GM19025 (cell line): ENCODE results near the gene DET1.
"Not testable (repeated sequence)": the region's sequence is repeated elsewhere in the genome, so short reads cannot be mapped to it uniquely, and the experiment has no call there.

Experiments
- ATAC-seq: cut with Tn5 transposase; IDR thresholded peaks from one replicate; pipeline ENCODE4 v1.9.1; 2021; ENCODE audit warnings: mild to moderate bottlenecking, low read depth, moderate library complexity; ENCODE audit not compliant: unreplicated experiment

The DET1 gene

GRCh38 chr15:88541709-88542341 is 4.7 kb downstream of the DET1 start:
- ATAC-seq = no peak

GRCh38 chr15:88541111-88541510 is 5.4 kb downstream of the DET1 start:
- not testable (repeated sequence) for ATAC-seq

DNA sequence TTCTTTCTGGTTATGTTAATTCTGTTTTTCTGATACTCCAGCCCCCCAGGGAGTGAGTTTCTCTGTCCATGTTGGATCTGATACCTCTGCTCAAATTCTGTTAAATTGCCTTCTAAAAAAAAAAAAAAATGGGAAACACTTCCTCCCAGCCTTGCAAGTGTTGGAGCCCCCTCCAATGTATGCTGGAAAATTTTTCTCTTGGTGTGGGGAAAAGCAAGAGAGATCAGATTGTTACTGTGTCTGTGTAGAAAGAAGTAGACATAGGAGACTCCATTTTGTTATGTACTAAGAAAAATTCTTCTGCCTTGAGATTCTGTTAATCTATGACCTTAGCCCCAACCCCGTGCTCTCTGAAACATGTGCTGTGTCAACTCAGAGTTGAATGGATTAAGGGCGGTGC is 6.1 kb downstream of the DET1 start:
- ATAC-seq = not testable (repeated sequence)

DNA sequence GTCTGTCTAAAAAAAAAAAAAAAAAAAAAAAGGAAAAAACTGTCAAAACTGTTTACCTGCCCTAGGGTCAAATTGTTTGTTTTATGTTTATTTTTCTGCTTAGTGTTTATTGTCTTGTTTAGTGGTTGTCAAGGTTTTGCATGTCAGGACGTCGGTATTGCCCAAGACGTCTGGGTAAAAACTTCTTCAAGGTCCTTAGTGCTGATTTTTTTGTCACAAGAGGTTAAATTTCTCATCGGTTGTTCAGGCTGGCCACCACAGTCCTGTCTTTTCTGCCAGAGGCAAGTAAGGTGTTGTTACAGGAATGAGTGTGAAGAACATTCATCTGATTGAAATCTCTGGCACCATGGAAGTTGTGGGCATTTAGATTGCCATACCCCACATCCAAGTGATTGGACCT is 7.0 kb downstream of the DET1 start:
- no peak for ATAC-seq

- ATAC-seq = no peak
These were observed 7.5 kb downstream of the DET1 start for GRCh38 chr15:88538972-88539371.

DNA sequence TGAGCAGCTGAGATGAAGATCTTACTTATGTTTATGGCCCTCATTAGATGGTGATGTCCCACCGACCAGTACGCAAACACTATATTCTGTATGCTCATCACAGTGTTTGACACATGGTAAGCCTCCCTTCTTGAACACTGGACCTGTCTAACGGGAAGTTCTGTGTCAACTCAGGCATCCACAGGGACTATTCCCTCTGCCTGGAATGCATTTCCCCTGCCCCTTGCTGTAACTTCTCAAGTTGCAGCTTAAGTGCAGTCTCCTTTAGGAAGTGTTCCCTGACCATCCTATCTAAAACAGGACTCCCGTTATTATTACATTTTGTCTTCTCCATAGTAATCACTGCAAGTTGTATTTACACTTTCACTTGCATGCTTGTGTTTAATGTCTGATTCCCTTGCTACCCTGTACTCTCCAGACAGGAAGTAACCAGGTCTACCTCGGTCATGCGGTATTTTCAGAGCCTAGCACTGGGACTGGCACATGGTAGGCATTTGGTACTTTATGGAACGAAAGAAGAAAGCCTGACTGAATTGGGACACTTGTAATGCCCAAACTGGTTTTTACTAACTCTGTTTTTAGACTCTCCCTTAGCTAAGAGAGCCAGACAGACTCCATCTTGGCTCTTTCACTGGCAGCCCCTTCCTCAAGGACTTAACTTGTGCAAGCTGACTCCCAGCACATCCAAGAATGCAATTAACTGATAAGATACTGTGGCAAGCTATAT is 8.7 kb downstream of the DET1 start:
- ATAC-seq = no peak

DNA sequence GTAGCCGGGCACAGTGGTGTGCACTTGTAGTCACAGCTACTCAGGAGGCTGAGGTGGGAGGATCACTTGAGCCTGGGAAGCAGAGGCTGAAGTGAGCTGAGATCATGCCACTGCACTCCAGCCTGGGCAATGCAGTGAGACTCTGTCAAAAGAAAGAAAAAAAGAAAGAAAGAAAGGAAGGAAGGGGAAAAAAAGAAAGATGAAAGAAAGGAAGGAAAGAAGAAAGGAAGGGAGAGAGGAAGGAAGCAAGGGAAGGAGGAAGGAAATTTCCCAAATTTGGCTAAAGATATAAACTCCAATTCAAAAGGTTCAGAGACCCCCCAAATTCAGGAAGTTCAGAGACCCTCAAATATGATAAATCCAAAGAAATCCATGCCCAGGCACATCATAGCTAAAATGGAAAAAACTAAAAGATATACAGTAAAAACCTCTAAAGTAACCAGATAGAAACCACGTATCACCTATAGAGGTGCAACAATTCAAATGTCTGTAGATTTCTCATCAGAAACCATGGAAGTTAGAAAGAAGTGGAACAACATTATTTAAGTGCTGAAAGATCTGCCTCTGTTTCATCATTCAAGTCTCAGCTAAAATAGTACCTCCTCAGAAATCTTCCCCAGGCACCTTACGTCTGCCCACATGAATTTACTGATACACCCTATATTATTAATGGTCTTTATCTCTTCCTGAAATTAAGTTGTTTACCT is 10.7 kb downstream of the DET1 start:
- ATAC-seq = no peak

DNA sequence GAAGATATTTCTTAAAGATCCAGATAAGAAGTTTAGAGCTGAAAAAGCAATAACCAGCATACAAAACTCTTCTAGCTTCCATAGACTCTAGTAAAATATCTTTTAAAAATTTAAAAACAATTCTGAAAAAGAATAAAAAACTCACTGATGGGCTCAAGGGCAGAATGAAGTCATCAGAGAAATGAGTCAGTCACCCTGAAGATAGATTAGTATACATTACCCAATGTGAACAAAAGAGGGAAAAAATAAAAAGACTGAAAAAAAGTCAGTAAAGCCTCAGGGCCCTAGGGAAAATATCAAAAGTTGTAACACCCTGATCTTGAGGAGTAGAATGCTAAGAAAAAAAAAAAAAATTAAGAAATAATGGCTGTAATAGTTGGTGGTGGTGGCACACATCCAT is 11.4 kb downstream of the DET1 start:
- no peak for ATAC-seq

DNA sequence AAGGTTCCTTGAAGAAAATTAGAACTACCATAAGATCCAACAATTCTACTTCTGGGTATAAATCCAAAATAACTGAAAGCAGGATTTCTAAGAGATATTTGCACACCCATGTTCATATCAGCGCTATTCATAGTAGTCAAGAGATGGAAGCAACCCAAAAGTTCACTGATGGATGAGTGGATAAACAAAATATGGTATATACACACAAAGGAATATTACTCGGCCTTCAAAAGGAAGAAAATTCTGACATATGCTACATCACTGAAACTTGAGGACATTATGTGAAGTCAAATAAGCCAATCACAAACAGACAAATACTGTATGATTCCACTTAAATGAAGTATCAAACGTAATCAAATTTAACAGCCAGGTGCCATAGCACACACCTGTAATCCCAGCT is 13.1 kb downstream of the DET1 start:
- no peak for ATAC-seq

DNA sequence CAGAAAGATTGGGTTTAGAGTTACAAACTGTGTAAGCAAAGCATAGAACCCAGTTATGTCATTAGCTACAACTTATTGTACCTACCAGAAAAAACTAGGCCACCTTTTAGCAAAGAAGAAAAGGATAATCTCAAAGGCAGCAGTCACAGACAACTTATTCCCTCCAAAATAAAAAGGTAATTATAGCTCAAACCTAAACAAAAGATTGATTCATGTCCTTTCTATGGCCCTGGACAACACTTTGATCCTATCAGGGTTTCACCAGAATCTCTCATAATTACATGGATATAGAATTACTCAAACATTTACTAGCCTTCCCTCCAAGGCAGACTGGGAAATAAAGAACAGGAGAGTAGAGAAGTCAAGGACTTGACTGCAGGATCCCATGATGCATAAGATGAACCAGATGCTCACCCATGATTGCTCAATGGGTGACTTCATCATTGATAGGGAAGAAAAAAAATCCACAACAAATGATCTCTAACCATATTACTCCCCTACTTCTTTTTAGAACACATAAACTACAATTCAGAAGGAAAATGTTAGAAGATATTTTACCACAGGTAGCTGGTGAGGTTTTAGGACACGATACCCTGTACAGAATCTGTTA is 17.4 kb downstream of the DET1 start:
- ATAC-seq = no peak

- ATAC-seq = no peak
These were observed 20.1 kb downstream of the DET1 start for GRCh38 chr15:88526247-88526879.

DNA sequence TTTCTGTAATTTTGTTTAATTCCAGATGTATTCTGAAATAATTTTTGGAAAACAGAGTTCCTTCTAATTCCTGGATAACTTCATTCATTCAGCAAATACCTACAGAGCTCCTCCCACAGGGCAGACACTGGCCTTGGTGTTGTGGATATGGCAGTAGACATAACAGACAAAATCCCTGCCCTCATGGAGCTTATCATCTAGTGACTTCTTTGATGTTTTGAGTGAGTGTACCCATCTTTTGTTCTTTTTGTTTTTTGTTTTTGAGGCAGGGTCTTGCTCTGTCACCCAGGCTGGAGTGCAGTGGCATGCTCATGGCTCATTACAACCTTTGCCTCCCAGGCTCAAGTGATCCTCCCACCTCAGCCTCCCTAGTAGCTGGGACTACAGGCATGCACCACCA is 21.1 kb downstream of the DET1 start:
- ATAC-seq = no peak

DNA sequence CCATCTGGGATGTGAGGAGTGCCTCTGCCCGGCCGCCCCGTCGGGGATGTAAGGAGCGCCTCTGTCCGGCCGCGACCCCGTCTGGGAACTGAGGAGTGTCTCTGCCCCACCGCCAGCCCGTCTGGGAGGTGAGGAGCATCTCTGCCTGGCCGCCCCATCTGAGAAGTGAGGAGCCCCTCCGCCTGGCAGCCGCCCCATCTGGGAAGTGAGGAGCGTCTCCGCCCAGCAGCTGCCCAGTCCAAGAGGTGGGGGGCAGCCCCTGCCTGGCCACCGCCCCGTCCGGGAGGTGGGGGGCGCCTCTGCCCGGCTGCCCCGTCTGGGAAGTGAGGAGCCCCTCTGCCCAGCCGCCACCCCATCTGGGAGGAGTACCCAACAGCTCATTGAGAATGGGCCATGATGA is 22.4 kb downstream of the DET1 start:
- ATAC-seq = not testable (repeated sequence)

DNA sequence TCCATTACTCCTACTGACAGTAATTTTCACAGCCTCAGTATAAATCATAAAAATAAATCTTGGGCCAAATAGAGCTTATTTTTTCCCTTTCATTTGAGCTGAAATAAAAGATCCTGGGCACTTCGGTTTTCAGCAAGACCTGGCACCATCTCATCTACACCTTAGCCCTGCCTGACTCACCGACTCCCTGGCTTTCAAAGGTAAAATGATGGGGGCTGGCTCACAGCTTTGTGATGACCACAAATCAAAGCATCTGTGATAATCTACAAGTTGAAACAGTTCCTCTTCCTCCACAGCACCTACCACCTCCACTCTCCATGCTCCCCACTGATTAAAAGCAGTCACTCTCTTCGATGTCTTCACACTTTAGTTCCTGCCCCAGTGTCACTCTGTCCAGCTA is 27.6 kb downstream of the DET1 start:
- no peak for ATAC-seq

GRCh38 chr15:88513195-88513594 is 33.3 kb downstream of the DET1 start:
- ATAC-seq = no peak

DNA sequence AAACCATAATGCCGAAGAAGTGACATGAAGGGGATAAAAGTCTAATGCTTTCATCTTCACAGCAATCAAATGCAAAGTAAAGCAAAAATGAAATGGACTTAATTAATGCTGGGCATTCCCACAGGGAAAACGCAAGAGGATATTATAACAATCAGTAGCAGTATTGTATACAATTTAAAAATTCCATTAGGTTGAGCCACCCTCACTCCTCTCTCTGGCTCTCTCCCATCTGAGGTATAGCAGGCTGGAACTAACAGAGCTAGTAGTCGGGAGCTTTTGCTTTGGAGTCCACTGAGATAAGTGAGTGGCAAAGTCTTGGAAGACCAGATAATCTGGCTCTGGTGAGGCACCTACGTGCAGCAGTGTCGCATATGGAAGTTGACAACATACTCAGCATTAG is 33.9 kb downstream of the DET1 start:
- ATAC-seq = no peak

DNA sequence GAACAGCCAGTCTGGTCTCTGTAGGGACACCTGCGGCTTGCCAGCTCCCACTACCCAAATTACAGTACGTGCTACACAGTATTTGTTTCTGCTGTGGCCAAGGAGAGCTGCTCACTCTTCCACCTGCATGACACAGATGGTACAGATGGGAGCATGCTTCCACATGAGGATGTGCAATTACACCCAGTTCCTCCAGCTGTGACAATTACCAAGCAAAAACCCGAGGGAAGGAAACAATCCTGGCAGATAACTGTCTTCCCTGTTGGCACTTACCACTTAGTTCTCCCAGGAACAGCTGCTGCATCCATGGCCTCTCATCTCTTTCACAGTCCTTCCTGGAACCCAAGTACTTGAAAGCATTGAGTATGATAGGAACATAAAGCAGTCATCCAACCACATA is 34.4 kb downstream of the DET1 start:
- no peak for ATAC-seq

- no peak for ATAC-seq
These were observed 35.3 kb downstream of the DET1 start for GRCh38 chr15:88511161-88511560.

GRCh38 chr15:88509964-88510363 is 36.5 kb downstream of the DET1 start:
- no peak for ATAC-seq

DNA sequence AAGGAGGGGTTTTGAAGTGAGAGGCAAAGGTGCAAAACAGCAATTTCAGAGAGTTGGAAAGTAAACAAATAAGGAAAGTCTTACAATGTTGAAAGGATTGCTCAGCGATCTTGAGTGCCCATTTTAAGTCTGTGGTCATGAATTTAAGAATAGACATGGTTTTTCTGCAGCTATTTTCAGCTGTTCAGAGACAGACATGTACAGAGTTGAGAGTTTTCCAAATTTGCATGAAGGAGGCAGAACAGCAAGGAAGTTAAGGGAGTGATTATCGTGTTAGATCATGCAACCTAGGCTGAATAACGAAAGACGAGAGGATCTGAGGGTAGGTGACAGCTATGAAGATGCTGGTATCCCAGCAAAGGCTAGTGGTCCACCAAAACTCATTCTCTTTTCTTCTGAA is 37.2 kb downstream of the DET1 start:
- ATAC-seq = no peak

- ATAC-seq = no peak
These were observed 39.9 kb downstream of the DET1 start for GRCh38 chr15:88506628-88507027.
